Endothelial cell of umbilical vein (primary cell): ENCODE data around the gene PKP3. TPM values are rescaled to one million over a fixed set of nuclear protein-coding genes. Genes with fewer than 3 reads are reported as not detected.

Experiments
- BruUV-seq: library from RNA; stranded (reverse); fragments of 400-500 nt; replicated peaks from 2 replicates; lab custom pipeline; 2021; lab: Mats Ljungman, UMichigan
- CTCF ChIA-PET: fragments of 300-600, 350-600 bp; sonication (Branson Sonifier 250); formaldehyde crosslinking; loops from one replicate; lab custom pipeline; 2021; ENCODE audit warnings: antibody characterized with exemption, inconsistent platforms; lab: Charles Lee
- POLR2A ChIA-PET: fragments of 300-600, 350-600 bp; sonication (Branson Sonifier 250); formaldehyde crosslinking; loops from one replicate; lab custom pipeline; 2021; ENCODE audit warnings: antibody characterized with exemption, inconsistent platforms; lab: Charles Lee
- DNase-seq: peaks from one replicate; pipeline ENCODE4 v3.0.0-alpha.2; 2011; ENCODE audit warnings: low read depth, low spot score
- FAIRE-seq: peaks from 2 replicates; lab custom pipeline; 2011; peaks lifted over from hg19 to GRCh38; lab: Jason Lieb, UNC
- H2AFZ ChIP-seq: 2 replicates; pipeline ENCODE4 v1.6.0; 2012; ENCODE audit warnings: low read depth, low read length, control low read depth, inconsistent platforms
- H3K27ac ChIP-seq: 2 replicates; pipeline ENCODE4 v1.5.1; 2011; ENCODE audit warnings: low read depth, mild to moderate bottlenecking, control low read depth, low read length, moderate library complexity; ENCODE audit not compliant: insufficient read depth
- H3K27me3 ChIP-seq, 2 experiments: 2 replicates each; pipeline versions ENCODE4 v1.6.0 to v1.6.1; 2011; ENCODE audit warnings: low read length in 2 of 2, mixed read lengths in 1 of 2; ENCODE audit not compliant: control insufficient read depth in 2 of 2, insufficient read depth in 2 of 2
- H3K36me3 ChIP-seq, 2 experiments: 2 replicates in 1 of 2; 3 replicates in 1 of 2; pipeline ENCODE4 v1.5.1; 2011; ENCODE audit warnings: low read length in 2 of 2, mild to moderate bottlenecking in 1 of 2, moderate library complexity in 1 of 2; ENCODE audit not compliant: control insufficient read depth in 2 of 2, insufficient read depth in 2 of 2; ENCODE audit errors: extremely low read depth in 1 of 2
- H3K4me1 ChIP-seq: 3 replicates; pipeline ENCODE4 v1.5.1; 2011; ENCODE audit warnings: mild to moderate bottlenecking, low read length; ENCODE audit not compliant: control insufficient read depth, insufficient read depth; ENCODE audit errors: extremely low read depth
- H3K4me2 ChIP-seq: 2 replicates; pipeline ENCODE4 v1.6.1; 2011; ENCODE audit warnings: low read length, control low read depth, mixed read lengths; ENCODE audit not compliant: insufficient read depth
- H3K4me3 ChIP-seq, 3 experiments: fragments of 200-600 bp in 1 of 3; sonication (generic), shearing (Covaris generic) in 1 of 3; replicated peaks in 1 of 3; 2 replicates each; pipeline ENCODE4 v1.5.1; 2011 to 2016; ENCODE audit warnings: control low read depth in 3 of 3, low read length in 3 of 3, mild to moderate bottlenecking in 2 of 3, inconsistent platforms in 1 of 3, low read depth in 1 of 3, moderate library complexity in 1 of 3; ENCODE audit not compliant: insufficient read depth in 1 of 3
- H3K79me2 ChIP-seq: 2 replicates; pipeline ENCODE4 v1.6.0; 2012; ENCODE audit warnings: low read length, inconsistent platforms; ENCODE audit not compliant: control insufficient read depth, insufficient read depth
- H3K9ac ChIP-seq: replicated peaks from 2 replicates; pipeline ENCODE3; 2011; ENCODE audit warnings: low read length, control low read depth; ENCODE audit not compliant: insufficient read depth; ENCODE audit errors: extremely low read depth
- H3K9me1 ChIP-seq: replicated peaks from 3 replicates; pipeline ENCODE4 v1.6.0; 2011; ENCODE audit warnings: mild to moderate bottlenecking, low read length; ENCODE audit not compliant: control insufficient read depth, insufficient read depth; ENCODE audit errors: extremely low read depth
- H3K9me3 ChIP-seq: replicated peaks from 2 replicates; pipeline ENCODE4 v1.5.1; 2012; ENCODE audit warnings: low read length, inconsistent platforms; ENCODE audit not compliant: control insufficient read depth, insufficient read depth
- H4K20me1 ChIP-seq: replicated peaks from 2 replicates; pipeline ENCODE3; 2011; ENCODE audit warnings: mild to moderate bottlenecking, low read length; ENCODE audit not compliant: control insufficient read depth, insufficient read depth; ENCODE audit errors: extremely low read depth
- FOS ChIP-seq: IDR thresholded peaks from 2 replicates; pipeline ENCODE4 v1.6.1; 2011; ENCODE audit warnings: mild to moderate bottlenecking, low read length, moderate library complexity, borderline replicate concordance; ENCODE audit not compliant: insufficient read depth
- GATA2 ChIP-seq: IDR thresholded peaks from 2 replicates; pipeline ENCODE4 v1.7.0; 2011; ENCODE audit warnings: low read depth, mild to moderate bottlenecking, moderate library complexity, mixed read lengths, low read length; ENCODE audit not compliant: insufficient read length, insufficient read depth
- JUN ChIP-seq: IDR thresholded peaks from 2 replicates; pipeline ENCODE4 v1.6.1; 2011; ENCODE audit warnings: borderline replicate concordance, low read depth; ENCODE audit not compliant: insufficient read length, insufficient read depth
- MYC ChIP-seq: IDR thresholded peaks from one replicate; pipeline ENCODE4 v1.6.1; 2011; ENCODE audit warnings: mild to moderate bottlenecking, low read depth, low read length
- POLR2A ChIP-seq: IDR thresholded peaks from 2 replicates; pipeline ENCODE4 v1.6.1; 2012; ENCODE audit warnings: low read depth, mild to moderate bottlenecking, control low read depth, low read length
- POLR2AphosphoS5 ChIP-seq: IDR thresholded peaks from 2 replicates; pipeline ENCODE4 v1.6.1; 2012; ENCODE audit warnings: low read depth, mild to moderate bottlenecking, control low read depth, low read length, moderate library complexity; ENCODE audit not compliant: insufficient read depth
- dilution Hi-C: fragments of 300-500 bp; cut with MboI; formaldehyde crosslinking; loops from one replicate; pipeline ENCODE4 v1.15.0; 2019; ENCODE audit warnings: low sequenced_read_pairs; ENCODE audit not compliant: extremely low pct_ligation_motif_present
- intact Hi-C: fragments of 100-400 bp; cut with micrococcal nuclease; formaldehyde crosslinking; loops from one replicate; pipeline ENCODE4 v1.10.0; 2022
- polyA plus RNA-seq, 4 experiments: library from polyadenylated mRNA; depleted of rRNA in 3 of 4; stranded (reverse) in 3 of 4; unstranded in 1 of 4; fragments of >200 nt; gene quantifications; 2 replicates each; pipeline versions ENCODE4 v1.2.1 to v1.2.3, GENCODE V29; 2011 to 2012; ENCODE audit warnings: missing spikeins in 1 of 4
- total RNA-seq: library from RNA; stranded (reverse); gene quantifications from 2 replicates; pipeline ENCODE4 v1.2.3, GENCODE V29; 2021
- TF ChIP-seq, protein P1 (sequence below), 2 donors: IDR thresholded peaks; 1 replicate in 1 of 2; 2 replicates in 1 of 2; pipeline ENCODE4 v1.5.1; 2011; ENCODE audit warnings: low read length in 2 of 2, mild to moderate bottlenecking in 2 of 2, moderate library complexity in 2 of 2, control low read depth in 1 of 2, inconsistent platforms in 1 of 2, low read depth in 1 of 2; ENCODE audit not compliant: insufficient read depth in 1 of 2; ENCODE audit errors: extremely low read depth in 1 of 2
- TF ChIP-seq, protein P2 (sequence below): IDR thresholded peaks from 2 replicates; pipeline ENCODE4 v1.6.1; 2011; ENCODE audit not compliant: insufficient read depth, insufficient read length

Gene PKP3
- total and polyA plus RNA-seq, 2 donors (not counting 3 experiments of a cell fraction or from before 2014, with no cell fraction given): 0.27 to 0.59 TPM

- Histone ChIP-seq H3K4me2 (no peak overlapping the region), H3K4me3 (no peak overlapping the region), H3K27ac (no peak overlapping the region), H3K36me3 (no peaks in the 10 kb centered on the region), H3K4me1 (no peaks in the 10 kb centered on the region), H2AFZ (no peak overlapping the region), H3K9me3 (no peaks in the 10 kb centered on the region), H3K79me2 (no peaks in the 10 kb centered on the region), H3K9me1 (no peaks in the 10 kb centered on the region), H3K9ac (no peak overlapping the region), H4K20me1 (no peaks in the 10 kb centered on the region), H3K27me3 (peaks cover 0 to 4% of the 10 kb centered on the region in 2 experiments)
- no TSS peak for BruUV-seq
- intact Hi-C loops (no loop called here), dilution Hi-C loops (no loop called here)
- no peak for FAIRE-seq
- ChIA-PET POLR2A (no interaction called here), CTCF (interaction anchor here (0.9 to 2.7 kb wide), 3 partner anchors 10 to 18 kb away, joined by 3 to 13 read pairs (median 6); no protein-coding TSS in a partner anchor)
- DNase-seq: no peak
- TF ChIP-seq, protein P1, sequence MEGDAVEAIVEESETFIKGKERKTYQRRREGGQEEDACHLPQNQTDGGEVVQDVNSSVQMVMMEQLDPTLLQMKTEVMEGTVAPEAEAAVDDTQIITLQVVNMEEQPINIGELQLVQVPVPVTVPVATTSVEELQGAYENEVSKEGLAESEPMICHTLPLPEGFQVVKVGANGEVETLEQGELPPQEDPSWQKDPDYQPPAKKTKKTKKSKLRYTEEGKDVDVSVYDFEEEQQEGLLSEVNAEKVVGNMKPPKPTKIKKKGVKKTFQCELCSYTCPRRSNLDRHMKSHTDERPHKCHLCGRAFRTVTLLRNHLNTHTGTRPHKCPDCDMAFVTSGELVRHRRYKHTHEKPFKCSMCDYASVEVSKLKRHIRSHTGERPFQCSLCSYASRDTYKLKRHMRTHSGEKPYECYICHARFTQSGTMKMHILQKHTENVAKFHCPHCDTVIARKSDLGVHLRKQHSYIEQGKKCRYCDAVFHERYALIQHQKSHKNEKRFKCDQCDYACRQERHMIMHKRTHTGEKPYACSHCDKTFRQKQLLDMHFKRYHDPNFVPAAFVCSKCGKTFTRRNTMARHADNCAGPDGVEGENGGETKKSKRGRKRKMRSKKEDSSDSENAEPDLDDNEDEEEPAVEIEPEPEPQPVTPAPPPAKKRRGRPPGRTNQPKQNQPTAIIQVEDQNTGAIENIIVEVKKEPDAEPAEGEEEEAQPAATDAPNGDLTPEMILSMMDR (IDR thresholded peaks at IDR 0.05; ENCODE audit: extremely low read depth in 1 of 2, insufficient read depth in 1 of 2, low read depth in 1 of 2, low read length in 2 of 2): no peak
- no peak for TF ChIP-seq GATA2
- no peak for TF ChIP-seq FOS
- TF ChIP-seq POLR2A: no peak
- no peak for TF ChIP-seq POLR2AphosphoS5
- no peak for TF ChIP-seq MYC
- TF ChIP-seq JUN: no peak
- TF ChIP-seq, protein P2, sequence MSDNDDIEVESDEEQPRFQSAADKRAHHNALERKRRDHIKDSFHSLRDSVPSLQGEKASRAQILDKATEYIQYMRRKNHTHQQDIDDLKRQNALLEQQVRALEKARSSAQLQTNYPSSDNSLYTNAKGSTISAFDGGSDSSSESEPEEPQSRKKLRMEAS: no peak
These were observed 7.5 kb upstream of the PKP3 start for GRCh38 chr11:386483-386882.
